Skeletal muscle tissue (tissue), 4 donors: ENCODE measurements around the gene TSHB. TPM values are rescaled to one million over a fixed set of nuclear protein-coding genes. Genes with fewer than 3 reads are reported as not detected.

Experiments
- H3K27ac ChIP-seq: one replicate; pipeline ENCODE4 v1.7.0; 2013; ENCODE audit warnings: mild to moderate bottlenecking, low read depth, low read length, inconsistent platforms
- H3K27me3 ChIP-seq, 3 donors: one replicate each; pipeline ENCODE4 v1.7.0; 2013; ENCODE audit warnings: low read length in 3 of 3; ENCODE audit not compliant: control insufficient read depth in 3 of 3, insufficient read depth in 3 of 3
- H3K36me3 ChIP-seq, 3 donors: one replicate each; pipeline ENCODE4 v1.7.0; 2013; ENCODE audit warnings: low read length in 3 of 3; ENCODE audit not compliant: control insufficient read depth in 3 of 3, insufficient read depth in 3 of 3
- H3K4me1 ChIP-seq, 3 donors: one replicate each; pipeline ENCODE4 v1.7.0; 2013; ENCODE audit warnings: low read length in 3 of 3, mild to moderate bottlenecking in 3 of 3; ENCODE audit not compliant: control insufficient read depth in 3 of 3, insufficient read depth in 3 of 3
- H3K4me3 ChIP-seq, 3 donors: one replicate each; pipeline ENCODE4 v1.7.0; 2013; ENCODE audit warnings: low read length in 3 of 3
- H3K9ac ChIP-seq, 3 donors: one replicate each; pipeline ENCODE4 v1.7.0; 2013; ENCODE audit warnings: low read length in 3 of 3, mild to moderate bottlenecking in 3 of 3, moderate library complexity in 2 of 3, low read depth in 1 of 3
- H3K9me3 ChIP-seq, 3 donors: one replicate each; pipeline ENCODE4 v1.7.0; 2013; ENCODE audit warnings: low read length in 3 of 3; ENCODE audit not compliant: control insufficient read depth in 3 of 3
- total RNA-seq: library from RNA; depleted of rRNA; stranded (reverse); fragments of >200 nt; gene quantifications from one replicate; pipeline ENCODE4 v1.2.3, GENCODE V29; 2014
- donor health status: Osteomylitis.

Gene TSHB
- total RNA-seq, 1 donor from 2014 or later, result not detected

- Histone ChIP-seq H3K27ac (no peak overlapping the region), H3K4me3 (no peak overlapping the region), H3K4me1 (peaks cover 10 to 16% (median 10%) of the 10 kb centered on the region in 3 donors), H3K9ac (no peak overlapping the region), H3K36me3 (no peaks in the 10 kb centered on the region), H3K27me3 (no peaks in the 10 kb centered on the region), H3K9me3 (no peaks in the 10 kb centered on the region)
These were observed 39.4 kb downstream of the TSHB start for GRCh38 chr1:115068826-115069585.

- Histone ChIP-seq H3K27ac (no peak overlapping the region), H3K27me3 (no peaks in the 10 kb centered on the region), H3K4me3 (no peak overlapping the region), H3K4me1 (peaks cover 13 to 19% (median 15%) of the 10 kb centered on the region in 3 donors), H3K9ac (no peak overlapping the region), H3K9me3 (no peaks in the 10 kb centered on the region), H3K36me3 (no peaks in the 10 kb centered on the region)
These were observed 40.2 kb downstream of the TSHB start for GRCh38 chr1:115069659-115070308.

DNA sequence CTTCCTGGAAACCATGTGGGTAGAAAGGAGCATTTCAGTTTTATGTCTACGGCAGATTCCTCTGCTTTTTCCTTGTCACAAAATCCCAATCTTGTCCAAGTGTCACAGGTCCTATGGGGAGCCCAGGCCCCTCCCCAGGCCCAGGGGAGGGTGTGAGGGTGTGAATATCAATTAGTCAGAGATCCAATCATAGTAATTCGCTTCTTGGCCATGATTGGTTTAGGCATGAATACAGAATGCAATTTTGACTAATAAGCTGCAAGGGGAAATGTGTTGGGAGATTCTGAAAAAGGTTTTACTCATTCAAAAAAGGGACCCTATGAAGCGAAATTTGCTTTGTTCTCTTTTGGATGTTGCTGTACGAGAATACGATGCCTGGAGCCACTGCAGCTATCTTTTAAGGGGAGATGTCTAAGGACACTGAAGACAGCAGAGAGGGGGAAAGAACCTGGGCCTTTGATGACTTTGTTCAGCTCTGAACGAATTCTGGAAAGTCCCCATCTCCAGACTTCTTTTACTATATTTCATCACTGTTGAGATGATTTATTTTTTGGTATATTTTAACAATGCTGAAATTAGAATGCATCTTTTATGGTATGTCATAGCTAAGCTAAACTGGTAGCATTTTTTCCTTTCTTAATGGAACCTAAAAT, 41.5 kb downstream of the TSHB start:
- H3K9me3 ChIP-seq, result no peaks in the 10 kb centered on the region
- H3K27ac ChIP-seq, result no peak overlapping the region
- no peaks in the 10 kb centered on the region for H3K36me3 ChIP-seq
- no peaks in the 10 kb centered on the region for H3K27me3 ChIP-seq
- H3K4me1 ChIP-seq, result peaks cover 13 to 19% (median 15%) of the 10 kb centered on the region in 3 donors
- no peak overlapping the region for H3K9ac ChIP-seq
- no peak overlapping the region for H3K4me3 ChIP-seq

DNA sequence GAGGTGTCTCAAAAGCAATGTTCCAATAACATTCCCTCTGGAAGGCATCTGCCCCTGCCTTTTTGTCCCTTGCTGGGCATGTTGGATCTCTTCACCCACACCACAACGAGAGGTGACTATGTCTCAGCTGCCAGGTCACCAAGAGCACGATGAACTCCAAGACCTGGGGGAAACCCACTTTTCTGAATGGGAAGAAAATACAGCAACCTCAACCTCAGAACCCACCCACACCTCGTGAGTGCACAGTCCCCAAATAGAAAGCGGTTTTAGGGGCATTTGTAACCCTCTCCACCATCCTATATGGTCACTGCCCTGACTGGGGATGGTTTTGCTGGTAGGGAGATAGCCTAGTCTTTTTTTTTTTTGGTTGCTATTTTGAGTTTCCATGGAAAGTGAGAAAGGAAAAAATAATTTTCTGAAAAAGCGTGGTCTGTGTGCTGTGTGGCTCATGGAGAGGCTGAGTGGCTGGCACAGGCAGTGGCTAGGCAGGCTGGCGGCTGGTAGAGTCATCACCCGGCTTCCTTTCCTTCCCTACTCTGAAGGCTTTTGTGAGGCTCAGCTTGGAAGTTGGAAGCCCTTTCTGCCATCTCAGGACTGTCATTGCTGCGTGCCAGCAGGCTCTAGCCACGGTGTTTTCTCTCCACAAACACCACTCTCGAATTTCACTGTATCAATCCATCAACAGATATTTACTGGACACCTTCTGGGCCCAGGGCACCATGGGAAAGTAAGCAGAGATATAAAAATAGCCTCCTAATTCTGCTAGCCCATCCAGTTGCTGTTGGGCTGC, 43.9 kb downstream of the TSHB start:
- peak overlapping the region; percentile 25 for H3K27ac ChIP-seq
- no peaks in the 10 kb centered on the region for H3K27me3 ChIP-seq
- H3K4me3 ChIP-seq, result peak overlapping the region in 2 of 3 donors; percentile 6 to 27
- H3K9ac ChIP-seq, result peak overlapping the region in 1 of 3 donors; percentile 51
- peaks cover 13 to 19% (median 15%) of the 10 kb centered on the region in 3 donors for H3K4me1 ChIP-seq
- H3K36me3 ChIP-seq, result no peaks in the 10 kb centered on the region
- no peaks in the 10 kb centered on the region for H3K9me3 ChIP-seq

DNA sequence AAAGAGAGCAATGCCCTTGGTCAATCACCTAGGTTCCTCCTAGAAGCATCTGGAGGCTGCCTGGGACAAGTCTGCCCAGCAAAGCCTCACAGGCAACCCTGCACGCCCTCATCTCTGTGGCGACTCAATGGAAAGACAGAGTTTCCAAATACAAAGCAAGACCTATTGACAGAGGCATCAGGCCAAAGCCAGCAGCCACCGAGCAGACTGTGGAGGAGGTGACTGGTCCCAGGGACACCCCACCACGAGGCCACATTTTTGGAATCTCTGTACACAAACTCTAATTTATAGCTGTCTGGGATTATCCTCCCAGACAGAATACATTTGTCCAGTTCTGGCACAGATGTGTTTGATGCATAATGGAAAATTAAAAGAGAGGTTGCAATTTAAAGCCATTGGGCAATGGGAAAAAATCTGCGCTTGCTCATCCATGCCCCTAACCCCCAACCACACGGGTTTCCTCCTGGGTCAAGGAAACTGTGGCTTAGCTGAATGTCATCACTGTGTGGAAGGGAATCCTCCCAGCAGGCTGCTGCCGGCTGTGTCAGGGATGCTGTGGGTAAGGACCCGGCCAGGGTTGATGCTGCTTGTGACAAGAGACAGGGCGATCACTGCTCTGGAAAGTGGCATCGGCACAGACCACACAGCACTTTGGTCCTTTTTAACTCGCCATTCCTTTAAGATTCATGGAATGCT, 45.4 kb downstream of the TSHB start:
- no peak overlapping the region for H3K27ac ChIP-seq
- H3K4me1 ChIP-seq, result peaks cover 13 to 19% (median 15%) of the 10 kb centered on the region in 3 donors
- no peaks in the 10 kb centered on the region for H3K36me3 ChIP-seq
- H3K4me3 ChIP-seq, result no peak overlapping the region
- no peak overlapping the region for H3K9ac ChIP-seq
- no peaks in the 10 kb centered on the region for H3K27me3 ChIP-seq
- no peaks in the 10 kb centered on the region for H3K9me3 ChIP-seq

DNA sequence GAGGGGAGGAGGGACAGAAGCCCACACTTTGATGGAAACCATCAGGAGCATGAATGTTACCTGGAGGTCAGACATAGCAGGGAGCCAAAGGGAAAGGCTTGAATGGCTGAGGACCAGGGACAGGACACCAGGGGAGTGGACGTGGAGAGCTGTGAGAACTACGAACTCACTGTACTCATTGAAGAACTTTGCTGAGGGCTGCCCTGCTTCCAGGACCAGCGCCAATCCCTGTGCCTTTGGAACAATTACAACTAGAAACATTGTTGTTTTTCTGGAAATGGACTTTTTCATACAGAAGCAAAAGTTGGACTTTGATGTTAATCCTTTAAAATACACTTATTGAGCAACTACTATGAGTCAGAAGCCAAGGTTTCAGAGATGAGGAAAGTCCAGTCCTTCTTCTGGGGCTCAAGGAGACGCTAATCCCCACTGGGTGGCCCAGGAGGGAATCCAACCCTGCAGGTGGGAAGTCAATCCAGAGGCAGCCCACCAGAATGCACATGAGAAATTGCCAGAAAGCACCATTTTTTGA, 46.8 kb downstream of the TSHB start:
- H3K9me3 ChIP-seq, result no peaks in the 10 kb centered on the region
- H3K36me3 ChIP-seq, result no peaks in the 10 kb centered on the region
- H3K4me1 ChIP-seq, result peaks cover 13 to 19% (median 15%) of the 10 kb centered on the region in 3 donors
- H3K4me3 ChIP-seq, result no peak overlapping the region
- H3K27ac ChIP-seq, result no peak overlapping the region
- H3K27me3 ChIP-seq, result no peaks in the 10 kb centered on the region
- no peak overlapping the region for H3K9ac ChIP-seq

- Histone ChIP-seq H3K27me3 (no peaks in the 10 kb centered on the region), H3K9me3 (no peaks in the 10 kb centered on the region), H3K4me3 (no peak overlapping the region), H3K27ac (no peak overlapping the region), H3K9ac (no peak overlapping the region), H3K36me3 (no peaks in the 10 kb centered on the region), H3K4me1 (peaks cover 13 to 19% (median 15%) of the 10 kb centered on the region in 3 donors)
These were observed 47.8 kb downstream of the TSHB start for GRCh38 chr1:115077286-115077983.

- Histone ChIP-seq H3K36me3 (no peaks in the 10 kb centered on the region), H3K4me3 (no peak overlapping the region), H3K9ac (no peak overlapping the region), H3K27ac (no peak overlapping the region), H3K4me1 (peaks cover 11 to 15% (median 13%) of the 10 kb centered on the region in 3 donors), H3K9me3 (no peaks in the 10 kb centered on the region), H3K27me3 (no peaks in the 10 kb centered on the region)
These were observed 48.3 kb downstream of the TSHB start for GRCh38 chr1:115077984-115078330.

- Histone ChIP-seq H3K4me1 (peaks cover 5 to 12% (median 6%) of the 10 kb centered on the region in 3 donors), H3K36me3 (no peaks in the 10 kb centered on the region), H3K9me3 (no peaks in the 10 kb centered on the region), H3K27ac (no peak overlapping the region), H3K4me3 (no peak overlapping the region), H3K9ac (no peak overlapping the region), H3K27me3 (no peaks in the 10 kb centered on the region)
These were observed 49.1 kb downstream of the TSHB start for GRCh38 chr1:115078708-115079107.
